GM23338 (cell line): ENCODE results near the gene CD99L2. TPM values are rescaled to one million over a fixed set of nuclear protein-coding genes. Genes with fewer than 3 reads are reported as not detected.

Experiments used
- ATAC-seq: fragments of 200-7000 bp; cut with Tn5 transposase; 3 replicates; pipeline ENCODE4 v1.9.1; 2020
- DNase-seq: peaks from one replicate; pipeline ENCODE4 v3.0.0-alpha.2; 2015; ENCODE audit warnings: low spot score
- H2AFZ ChIP-seq: fragments of 200-600 bp; sonication (generic); 2 replicates; pipeline ENCODE4 v1.8.0; 2016; ENCODE audit warnings: antibody characterized with exemption, mild to moderate bottlenecking, moderate library complexity
- H3F3A ChIP-seq: fragments of 200-600 bp; sonication (generic); replicated peaks from 2 replicates; pipeline ENCODE4 v1.8.0; 2017; ENCODE audit warnings: antibody characterized with exemption, mixed run types, low read depth
- H3K27ac ChIP-seq: fragments of 200-600 bp; sonication (generic); 2 replicates; pipeline ENCODE4 v1.6.1; 2016; ENCODE audit warnings: low read depth
- H3K27me3 ChIP-seq: fragments of 200-600 bp; sonication (generic); 2 replicates; pipeline ENCODE4 v1.8.0; 2016; ENCODE audit warnings: mild to moderate bottlenecking, mixed run types, moderate library complexity; ENCODE audit not compliant: insufficient read depth
- H3K36me3 ChIP-seq: fragments of 200-600 bp; sonication (generic); 2 replicates; pipeline ENCODE4 v1.8.0; 2016; ENCODE audit warnings: mild to moderate bottlenecking; ENCODE audit not compliant: insufficient read depth
- H3K4me1 ChIP-seq: fragments of 200-600 bp; sonication (generic); 2 replicates; pipeline ENCODE4 v1.8.0; 2016; ENCODE audit warnings: mild to moderate bottlenecking, moderate library complexity; ENCODE audit not compliant: insufficient read depth
- H3K4me2 ChIP-seq: fragments of 200-600 bp; sonication (generic); 2 replicates; pipeline ENCODE4 v1.7.1; 2017; ENCODE audit warnings: mixed run types
- H3K4me3 ChIP-seq: fragments of 200-600 bp; sonication (generic); 2 replicates; pipeline ENCODE4 v1.6.1; 2016; ENCODE audit warnings: mixed run types
- H3K79me2 ChIP-seq: fragments of 200-600 bp; sonication (generic); replicated peaks from 2 replicates; pipeline ENCODE4 v1.8.0; 2017; ENCODE audit warnings: mild to moderate bottlenecking; ENCODE audit not compliant: insufficient read depth
- H3K9me2 ChIP-seq: fragments of 200-600 bp; sonication (generic); 2 replicates; pipeline ENCODE4 v1.8.0; 2017; ENCODE audit not compliant: insufficient read depth
- H4K20me1 ChIP-seq: fragments of 200-600 bp; sonication (generic); replicated peaks from 2 replicates; pipeline ENCODE4 v1.8.0; 2017; ENCODE audit warnings: mild to moderate bottlenecking; ENCODE audit not compliant: insufficient read depth
- H3K27ac Mint-ChIP-seq: 2 replicates; pipeline ENCODE4 v1.8.0; 2020; ENCODE audit warnings: inconsistent platforms, mild to moderate bottlenecking, moderate library complexity, mixed read lengths
- H3K27me3 Mint-ChIP-seq: 3 replicates; pipeline ENCODE4 v1.8.0; 2022; ENCODE audit warnings: low read depth, mild to moderate bottlenecking, moderate library complexity, mixed read lengths, inconsistent platforms; ENCODE audit not compliant: insufficient read depth, poor library complexity
- H3K36me3 Mint-ChIP-seq: 3 replicates; pipeline ENCODE4 v1.8.0; 2021; ENCODE audit warnings: low read depth, mild to moderate bottlenecking, inconsistent platforms, moderate library complexity, mixed read lengths
- H3K4me1 Mint-ChIP-seq: 3 replicates; pipeline ENCODE4 v1.8.0; 2020; ENCODE audit warnings: mild to moderate bottlenecking, inconsistent platforms, mixed read lengths
- H3K4me3 Mint-ChIP-seq: 3 replicates; pipeline ENCODE4 v1.8.0; 2021; ENCODE audit warnings: moderate library complexity, mild to moderate bottlenecking, inconsistent platforms, mixed read lengths
- H3K9me3 Mint-ChIP-seq: 3 replicates; pipeline ENCODE4 v1.8.0; 2020; ENCODE audit warnings: moderate library complexity, mild to moderate bottlenecking, inconsistent platforms, mixed read lengths
- CTCF ChIP-seq, 2 experiments: fragments of 200-600 bp in 1 of 2; sonication (generic) in 1 of 2; conservative IDR thresholded peaks; 2 replicates each; pipeline versions ENCODE4 v1.5.1 to v1.6.1; 2016 to 2017; ENCODE audit warnings: antibody characterized with exemption in 2 of 2, low read depth in 2 of 2, mild to moderate bottlenecking in 2 of 2, moderate library complexity in 1 of 2
- EZH2 ChIP-seq: fragments of 200-600 bp; sonication (generic); IDR thresholded peaks from one replicate; pipeline ENCODE4 v1.8.0; 2017; ENCODE audit warnings: antibody characterized with exemption, mild to moderate bottlenecking, low read depth; ENCODE audit not compliant: unreplicated experiment
- JUNB ChIP-seq: IDR thresholded peaks from one replicate; pipeline ENCODE4 v1.6.1; 2016; ENCODE audit warnings: antibody characterized with exemption; ENCODE audit not compliant: unreplicated experiment
- ZNF462 ChIP-seq: fragments of 250-450 bp; sonication (Bioruptor Pico); IDR thresholded peaks from 2 replicates; pipeline ENCODE4 v1.5.0; 2020; ENCODE audit warnings: mild to moderate bottlenecking, moderate library complexity
- polyA plus RNA-seq: library from polyadenylated mRNA; unstranded; fragments of >200 nt; fragmentation: Nextera tagmentation; extraction: Ambion mirVana; gene quantifications from 2 replicates; pipeline ENCODE4 v1.2.1, GENCODE V29; 2016
- total RNA-seq: library from RNA; depleted of rRNA; stranded (reverse); fragments of >200 nt; shearing (Covaris generic); gene quantifications from 2 replicates; pipeline ENCODE4 v1.2.3, GENCODE V29; 2014
- TF ChIP-seq, protein P1 (sequence below): IDR thresholded peaks from one replicate; pipeline ENCODE4 v1.6.1; 2018; ENCODE audit warnings: antibody characterized with exemption; ENCODE audit not compliant: unreplicated experiment

The CD99L2 gene
- total and polyA plus RNA-seq, 2 experiments from 2014 or later = 2.6 to 6.4 TPM

DNA sequence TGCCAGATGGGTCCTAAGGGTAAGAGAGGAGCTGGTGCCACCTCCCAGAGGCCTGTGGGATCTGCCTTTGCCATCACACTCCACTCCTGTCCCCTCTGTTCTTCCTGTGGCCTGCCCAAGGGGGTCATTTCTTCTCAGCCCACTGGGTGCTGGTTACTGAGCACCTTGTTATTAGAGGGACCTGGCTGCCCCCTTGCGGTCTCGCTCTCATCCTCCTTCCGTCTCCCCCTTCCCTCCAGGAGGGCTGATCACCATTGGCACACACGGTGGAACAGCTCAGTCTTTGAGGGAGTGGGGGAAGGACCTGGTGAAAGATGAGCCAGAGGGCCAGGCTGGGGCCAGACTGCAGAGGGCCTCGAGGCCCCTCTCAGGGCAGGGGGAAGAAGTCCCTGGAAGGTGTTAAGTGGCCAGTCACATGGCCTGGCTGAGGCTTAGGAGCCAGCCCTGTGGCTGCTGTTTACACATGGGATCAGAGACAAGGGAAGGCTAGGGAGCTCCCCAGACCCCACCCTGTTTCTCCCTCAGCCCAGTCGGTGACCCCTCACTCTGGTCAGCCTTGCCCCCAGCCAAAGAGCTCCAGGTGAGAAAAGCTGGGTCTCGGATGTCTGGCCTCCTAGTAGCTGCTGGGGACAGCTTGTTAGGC is 137.2 kb downstream of the CD99L2 start:
- H3K9me3 Mint-ChIP-seq = no peaks in the 10 kb centered on the region

More for the DNA sequence above, 137.2 kb downstream of the CD99L2 start:
- peaks cover 2% of the 10 kb centered on the region; the same call in 1 of the 2 replicates for H3K4me1 ChIP-seq
- ATAC-seq = peak; percentile 44
- Mint-ChIP-seq H3K36me3 (no peaks in the 10 kb centered on the region), H3K4me1 (peaks cover 14% of the 10 kb centered on the region), H3K4me3 (no peak overlapping the region), H3K27me3 (peaks cover 3% of the 10 kb centered on the region), H3K27ac (no peak overlapping the region)
- H3K79me2 ChIP-seq = no peaks in the 10 kb centered on the region
- DNase-seq = peak; percentile 34
- H3K27me3 ChIP-seq = no peaks in the 10 kb centered on the region
- no peaks in the 10 kb centered on the region for H4K20me1 ChIP-seq
- no peaks in the 10 kb centered on the region for H3K36me3 ChIP-seq
- TF ChIP-seq CTCF (conservative IDR thresholded peaks at IDR 0.05; ENCODE audit: low read depth in 2 of 2) (peak in 1 of 2 experiments; percentile 51; a peak in 3 of 4 replicates), JUNB (no peak), ZNF462 (CRISPR knock-in tag) (no peak), EZH2 (no peak)
- TF ChIP-seq, protein P1, sequence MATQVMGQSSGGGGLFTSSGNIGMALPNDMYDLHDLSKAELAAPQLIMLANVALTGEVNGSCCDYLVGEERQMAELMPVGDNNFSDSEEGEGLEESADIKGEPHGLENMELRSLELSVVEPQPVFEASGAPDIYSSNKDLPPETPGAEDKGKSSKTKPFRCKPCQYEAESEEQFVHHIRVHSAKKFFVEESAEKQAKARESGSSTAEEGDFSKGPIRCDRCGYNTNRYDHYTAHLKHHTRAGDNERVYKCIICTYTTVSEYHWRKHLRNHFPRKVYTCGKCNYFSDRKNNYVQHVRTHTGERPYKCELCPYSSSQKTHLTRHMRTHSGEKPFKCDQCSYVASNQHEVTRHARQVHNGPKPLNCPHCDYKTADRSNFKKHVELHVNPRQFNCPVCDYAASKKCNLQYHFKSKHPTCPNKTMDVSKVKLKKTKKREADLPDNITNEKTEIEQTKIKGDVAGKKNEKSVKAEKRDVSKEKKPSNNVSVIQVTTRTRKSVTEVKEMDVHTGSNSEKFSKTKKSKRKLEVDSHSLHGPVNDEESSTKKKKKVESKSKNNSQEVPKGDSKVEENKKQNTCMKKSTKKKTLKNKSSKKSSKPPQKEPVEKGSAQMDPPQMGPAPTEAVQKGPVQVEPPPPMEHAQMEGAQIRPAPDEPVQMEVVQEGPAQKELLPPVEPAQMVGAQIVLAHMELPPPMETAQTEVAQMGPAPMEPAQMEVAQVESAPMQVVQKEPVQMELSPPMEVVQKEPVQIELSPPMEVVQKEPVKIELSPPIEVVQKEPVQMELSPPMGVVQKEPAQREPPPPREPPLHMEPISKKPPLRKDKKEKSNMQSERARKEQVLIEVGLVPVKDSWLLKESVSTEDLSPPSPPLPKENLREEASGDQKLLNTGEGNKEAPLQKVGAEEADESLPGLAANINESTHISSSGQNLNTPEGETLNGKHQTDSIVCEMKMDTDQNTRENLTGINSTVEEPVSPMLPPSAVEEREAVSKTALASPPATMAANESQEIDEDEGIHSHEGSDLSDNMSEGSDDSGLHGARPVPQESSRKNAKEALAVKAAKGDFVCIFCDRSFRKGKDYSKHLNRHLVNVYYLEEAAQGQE = no peak
- H2AFZ ChIP-seq = no peak overlapping the region
- no peak overlapping the region for H3K27ac ChIP-seq
- no peak overlapping the region for H3K4me3 ChIP-seq
- no peaks in the 10 kb centered on the region for H3K9me2 ChIP-seq
- no peak overlapping the region for H3K4me2 ChIP-seq
- H3F3A ChIP-seq = no peaks in the 10 kb centered on the region
